22Rv1 (cell line): Measurements from ENCODE around the gene RAB17.

ENCODE experiments used
- CTCF ChIP-seq: fragments of 450-650 bp; IDR thresholded peaks from 2 replicates; pipeline ENCODE4 v1.5.1; 2017; ENCODE audit warnings: mild to moderate bottlenecking
- ZFX ChIP-seq: fragments of 450-650 bp; IDR thresholded peaks from 2 replicates; pipeline ENCODE4 v1.6.1; 2017; ENCODE audit warnings: antibody characterized with exemption, borderline replicate concordance

GRCh38 chr2:237612527-237613357 lies 22.2 kb upstream of the RAB17 start:
- TF ChIP-seq CTCF (no peak), ZFX (no peak)
